Mesenchymal stem cell (in vitro differentiated cells and primary cell): Measurements from ENCODE around the gene PIK3R1.

ENCODE experiments used
- DNase-seq: peaks from one replicate; pipeline ENCODE4 v3.0.0-alpha.2; 2013
- H2AFZ ChIP-seq: one replicate; pipeline ENCODE4 v1.6.1; 2013; ENCODE audit warnings: low read depth, mild to moderate bottlenecking, control low read depth, inconsistent platforms, low read length, moderate library complexity
- H2AK5ac ChIP-seq: 2 replicates; pipeline ENCODE4 v1.6.1; 2013; ENCODE audit warnings: low read length, moderate library complexity, mild to moderate bottlenecking, inconsistent platforms; ENCODE audit not compliant: severe bottlenecking
- H2BK120ac ChIP-seq: one replicate; pipeline ENCODE4 v1.6.1; 2013; ENCODE audit warnings: low read depth, mild to moderate bottlenecking, inconsistent platforms, low read length, moderate library complexity
- H2BK12ac ChIP-seq, 2 experiments: one replicate each; pipeline ENCODE4 v1.6.1; 2013; ENCODE audit warnings: inconsistent platforms in 2 of 2, low read length in 2 of 2, mild to moderate bottlenecking in 2 of 2, moderate library complexity in 2 of 2, control low read depth in 1 of 2
- H2BK15ac ChIP-seq: one replicate; pipeline ENCODE4 v1.6.1; 2013; ENCODE audit warnings: mild to moderate bottlenecking, low read depth, inconsistent platforms; ENCODE audit not compliant: poor library complexity, severe bottlenecking
- H2BK5ac ChIP-seq: 2 replicates; pipeline ENCODE4 v1.6.1; 2013; ENCODE audit warnings: low read depth, mild to moderate bottlenecking, low read length, control low read depth, inconsistent platforms; ENCODE audit not compliant: poor library complexity, severe bottlenecking
- H3K14ac ChIP-seq, 2 experiments: one replicate each; pipeline ENCODE4 v1.6.1; 2013; ENCODE audit warnings: inconsistent platforms in 2 of 2, low read length in 2 of 2, control low read depth in 1 of 2, mild to moderate bottlenecking in 1 of 2, moderate library complexity in 1 of 2
- H3K18ac ChIP-seq, 2 experiments: one replicate each; pipeline ENCODE4 v1.6.1; 2013; ENCODE audit warnings: inconsistent platforms in 2 of 2, low read length in 2 of 2, control low read depth in 1 of 2, low read depth in 1 of 2, mild to moderate bottlenecking in 1 of 2
- H3K23ac ChIP-seq, 2 experiments: one replicate each; pipeline ENCODE4 v1.6.1; 2013; ENCODE audit warnings: inconsistent platforms in 2 of 2, low read length in 2 of 2, mild to moderate bottlenecking in 2 of 2, moderate library complexity in 2 of 2, control low read depth in 1 of 2
- H3K27ac ChIP-seq: 2 replicates; pipeline ENCODE4 v1.5.1; 2013; ENCODE audit warnings: mild to moderate bottlenecking, moderate library complexity, low read length, control low read depth, inconsistent platforms; ENCODE audit not compliant: poor library complexity, severe bottlenecking
- H3K27me3 ChIP-seq, 2 experiments: 2 replicates each; pipeline versions ENCODE4 v1.6.1 to v1.7.0; 2013; ENCODE audit warnings: low read length in 2 of 2, mild to moderate bottlenecking in 2 of 2, moderate library complexity in 2 of 2, control low read depth in 1 of 2, inconsistent platforms in 1 of 2; ENCODE audit not compliant: control insufficient read depth in 1 of 2, insufficient read depth in 1 of 2
- H3K36me3 ChIP-seq, 2 experiments: 2 replicates each; pipeline versions ENCODE4 v1.6.1 to v1.7.0; 2013; ENCODE audit warnings: low read length in 2 of 2, control low read depth in 1 of 2, inconsistent platforms in 1 of 2, low read depth in 1 of 2, mild to moderate bottlenecking in 1 of 2; ENCODE audit not compliant: insufficient read depth in 2 of 2, control insufficient read depth in 1 of 2
- H3K4ac ChIP-seq, 2 experiments: one replicate each; pipeline ENCODE4 v1.6.1; 2013; ENCODE audit warnings: inconsistent platforms in 2 of 2, low read length in 2 of 2, mild to moderate bottlenecking in 2 of 2, moderate library complexity in 2 of 2, control low read depth in 1 of 2, low read depth in 1 of 2
- H3K4me1 ChIP-seq: 2 replicates; pipeline ENCODE4 v1.6.1; 2013; ENCODE audit warnings: low read depth, low read length, control low read depth; ENCODE audit not compliant: control insufficient read depth, insufficient read depth
- H3K4me2 ChIP-seq: 2 replicates; pipeline ENCODE4 v1.6.1; 2013; ENCODE audit warnings: low read length, mild to moderate bottlenecking, inconsistent platforms; ENCODE audit not compliant: poor library complexity, severe bottlenecking
- H3K4me3 ChIP-seq, 2 experiments: 2 replicates each; pipeline versions ENCODE4 v1.5.1 to v1.7.0; 2013; ENCODE audit warnings: low read length in 2 of 2, mild to moderate bottlenecking in 2 of 2, control low read depth in 1 of 2, low read depth in 1 of 2; ENCODE audit not compliant: insufficient read depth in 1 of 2
- H3K79me1 ChIP-seq: replicated peaks from 2 replicates; pipeline ENCODE4 v1.6.1; 2013; ENCODE audit warnings: mild to moderate bottlenecking, control low read depth, low read length, inconsistent platforms; ENCODE audit not compliant: poor library complexity, severe bottlenecking
- H3K9ac ChIP-seq: 2 replicates; pipeline ENCODE4 v1.7.0; 2013; ENCODE audit warnings: mild to moderate bottlenecking, low read length, moderate library complexity
- H3K9me3 ChIP-seq: 2 replicates; pipeline ENCODE4 v1.7.0; 2013; ENCODE audit warnings: mild to moderate bottlenecking, low read length; ENCODE audit not compliant: control insufficient read depth
- H4K8ac ChIP-seq: one replicate; pipeline ENCODE4 v1.6.1; 2013; ENCODE audit warnings: inconsistent platforms, mild to moderate bottlenecking, low read length, moderate library complexity
- H4K91ac ChIP-seq: one replicate; pipeline ENCODE4 v1.6.1; 2013; ENCODE audit warnings: mild to moderate bottlenecking, low read length, inconsistent platforms
- WGBS: methylation state at CpG from one replicate; pipeline ENCODE4 v1.1.7; 2013; ENCODE audit warnings: mixed read lengths; 5-methylcytosine and 5-hydroxymethylcytosine counted together

PIK3R1 gene

DNA sequence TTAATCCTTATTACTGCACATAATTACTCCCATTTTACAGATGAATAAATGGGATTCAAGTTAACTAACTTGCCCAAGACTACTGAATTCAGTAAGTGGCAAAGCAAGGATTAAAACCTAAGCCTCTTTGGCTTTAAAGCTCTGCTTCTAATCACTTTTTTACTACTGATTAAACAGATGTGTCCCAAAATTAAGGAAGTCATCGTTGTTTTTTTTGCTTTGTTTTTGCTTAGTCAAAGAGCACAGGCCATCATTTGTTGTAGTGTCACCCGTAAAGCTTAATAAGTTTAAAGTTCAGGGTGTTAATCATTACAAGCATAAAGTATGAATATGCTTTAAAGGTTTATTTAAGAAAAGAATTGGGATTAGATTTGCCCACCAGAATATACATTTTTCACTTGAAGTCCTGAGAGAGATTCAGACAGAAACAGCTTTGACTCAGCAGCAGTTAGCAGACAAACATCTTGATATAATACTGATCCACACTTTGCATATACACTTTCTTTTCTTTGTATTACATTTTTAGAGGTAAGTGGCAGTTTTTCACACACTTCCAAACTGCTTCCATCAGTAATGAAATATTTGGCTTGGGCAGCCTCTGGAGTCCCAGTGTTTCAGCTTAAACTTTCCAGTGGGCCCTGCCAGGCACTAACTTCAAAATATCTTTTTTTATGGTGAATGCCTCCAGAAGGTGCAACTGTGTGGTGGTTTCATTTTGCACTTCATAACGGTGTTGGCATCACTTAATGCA lies 52.7 kb downstream of the PIK3R1 start:
- no peak overlapping the region for H4K91ac ChIP-seq
- H2AFZ ChIP-seq, result no peak overlapping the region
- no peak overlapping the region for H3K4me2 ChIP-seq
- no peak for DNase-seq
- H3K4me1 ChIP-seq, result peaks cover 2% of the 10 kb centered on the region
- H3K9me3 ChIP-seq, result no peaks in the 10 kb centered on the region
- H2AK5ac ChIP-seq, result no peak overlapping the region
- no peak overlapping the region for H3K14ac ChIP-seq
- H3K4me3 ChIP-seq, result peak overlapping the region in 1 of 2 experiments; percentile 42
- no peak overlapping the region for H2BK15ac ChIP-seq
- H3K23ac ChIP-seq, result no peak overlapping the region
- H3K27ac ChIP-seq, result no peak overlapping the region
- no peak overlapping the region for H2BK5ac ChIP-seq
- H2BK12ac ChIP-seq, result no peak overlapping the region
- H3K79me1 ChIP-seq, result peaks cover 20% of the 10 kb centered on the region
- H3K9ac ChIP-seq, result peak overlapping the region; percentile 73
- no peak overlapping the region for H3K4ac ChIP-seq
- no peak overlapping the region for H3K18ac ChIP-seq
- peaks cover 0 to under 1% of the 10 kb centered on the region in 2 experiments for H3K36me3 ChIP-seq
- H4K8ac ChIP-seq, result no peak overlapping the region
- H3K27me3 ChIP-seq, result no peaks in the 10 kb centered on the region
- 92% methylated on average over 2 of the region's 3 CpGs for WGBS
- H2BK120ac ChIP-seq, result no peak overlapping the region

DNA sequence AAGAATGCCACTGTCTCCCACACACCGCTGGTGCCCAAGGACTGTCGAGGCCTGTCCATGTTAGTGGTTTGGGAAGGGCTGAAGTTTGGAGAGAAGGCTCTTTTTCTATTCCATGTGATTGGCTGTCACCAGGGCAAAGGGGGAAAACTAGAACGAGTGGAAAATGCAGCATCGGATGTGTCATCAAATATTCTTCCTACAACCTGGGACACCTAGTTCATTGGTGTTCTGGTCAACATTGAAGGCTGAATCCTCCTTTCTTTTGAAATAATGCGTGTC lies 53.2 kb downstream of the PIK3R1 start:
- H4K91ac ChIP-seq, result no peak overlapping the region
- H3K4me1 ChIP-seq, result peaks cover 2% of the 10 kb centered on the region
- H3K9me3 ChIP-seq, result no peaks in the 10 kb centered on the region
- H3K23ac ChIP-seq, result no peak overlapping the region
- H2AFZ ChIP-seq, result no peak overlapping the region
- no peak overlapping the region for H3K18ac ChIP-seq
- H2BK120ac ChIP-seq, result no peak overlapping the region
- no peak for DNase-seq
- H3K14ac ChIP-seq, result no peak overlapping the region
- H4K8ac ChIP-seq, result no peak overlapping the region
- peak overlapping the region; percentile 73 for H3K9ac ChIP-seq
- no peaks in the 10 kb centered on the region for H3K27me3 ChIP-seq
- H3K4me2 ChIP-seq, result no peak overlapping the region
- WGBS, result 100% methylated on average over 4 of the region's 5 CpGs
- no peak overlapping the region for H2BK5ac ChIP-seq
- no peak overlapping the region for H2BK12ac ChIP-seq
- H3K79me1 ChIP-seq, result peaks cover 22% of the 10 kb centered on the region
- H3K27ac ChIP-seq, result no peak overlapping the region
- no peak overlapping the region for H2BK15ac ChIP-seq
- peak overlapping the region in 1 of 2 experiments; percentile 42 for H3K4me3 ChIP-seq
- H2AK5ac ChIP-seq, result no peak overlapping the region
- no peak overlapping the region for H3K4ac ChIP-seq
- peaks cover 0 to 5% of the 10 kb centered on the region in 2 experiments for H3K36me3 ChIP-seq

DNA sequence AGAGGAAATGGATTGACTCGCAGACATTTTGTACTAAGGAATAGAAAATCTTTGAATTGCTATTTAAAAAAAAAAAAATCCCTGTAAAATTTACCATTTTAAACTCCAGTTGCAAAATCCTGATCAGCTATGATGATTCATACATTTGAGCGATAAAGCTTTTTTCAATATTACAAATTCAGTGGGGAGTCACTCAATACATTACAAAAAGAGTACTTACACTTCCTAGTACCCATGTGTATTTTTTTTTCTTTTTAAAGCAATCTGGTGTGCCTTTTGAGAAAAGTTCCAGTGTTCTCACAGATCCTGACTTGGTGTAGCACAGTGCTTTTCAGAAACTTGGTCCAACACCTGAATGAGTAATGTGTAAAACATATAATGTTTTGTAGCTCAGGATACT lies 54.3 kb downstream of the PIK3R1 start:
- Histone ChIP-seq H3K27ac (no peak overlapping the region), H2AFZ (no peak overlapping the region), H2BK15ac (no peak overlapping the region), H3K9me3 (no peaks in the 10 kb centered on the region), H2BK120ac (no peak overlapping the region), H3K4me2 (no peak overlapping the region), H4K91ac (no peak overlapping the region), H3K4me1 (no peaks in the 10 kb centered on the region), H3K36me3 (peaks cover 0 to 16% of the 10 kb centered on the region in 2 experiments), H3K4ac (no peak overlapping the region), H2BK12ac (no peak overlapping the region), H3K27me3 (no peaks in the 10 kb centered on the region), H3K4me3 (no peak overlapping the region), H2BK5ac (no peak overlapping the region), H3K9ac (peak overlapping the region; percentile 49), H3K18ac (no peak overlapping the region), H3K14ac (no peak overlapping the region), H4K8ac (no peak overlapping the region), H3K23ac (no peak overlapping the region), H2AK5ac (no peak overlapping the region), H3K79me1 (peaks cover 22% of the 10 kb centered on the region)
- no peak for DNase-seq
- WGBS, result 100% methylated on average over 1 of the region's 2 CpGs

DNA sequence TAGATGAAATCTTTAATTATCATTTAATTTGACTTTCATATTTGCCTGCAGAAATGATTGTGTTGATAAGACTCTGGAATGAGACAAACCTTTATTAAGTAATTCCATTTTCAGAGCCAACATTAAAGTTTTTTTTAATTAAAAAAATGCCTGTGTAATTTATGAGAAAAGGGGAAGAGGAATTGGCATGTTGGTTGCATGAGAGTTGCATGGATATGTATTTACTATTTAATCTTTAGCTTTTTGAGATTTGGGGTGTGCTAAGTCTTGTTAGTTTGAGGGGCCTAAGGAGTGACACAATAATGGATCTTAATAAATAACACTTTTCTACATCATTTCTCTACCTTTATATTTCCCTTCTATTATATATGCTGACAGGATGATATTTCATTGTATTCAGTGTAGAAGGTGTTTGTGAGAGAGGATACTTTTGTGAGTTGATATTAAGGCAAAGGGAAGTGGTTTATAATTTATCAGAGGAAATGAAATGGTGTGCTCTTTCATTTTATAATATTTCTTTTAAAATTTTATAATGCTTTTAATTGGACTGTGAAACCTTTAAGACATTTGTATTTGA lies 54.9 kb downstream of the PIK3R1 start:
- Histone ChIP-seq H2BK15ac (no peak overlapping the region), H3K4me1 (no peaks in the 10 kb centered on the region), H3K9me3 (no peaks in the 10 kb centered on the region), H3K4me2 (no peak overlapping the region), H3K27ac (no peak overlapping the region), H2BK120ac (no peak overlapping the region), H3K14ac (no peak overlapping the region), H2AK5ac (no peak overlapping the region), H3K27me3 (no peaks in the 10 kb centered on the region), H2BK5ac (no peak overlapping the region), H3K18ac (no peak overlapping the region), H3K79me1 (peaks cover 16% of the 10 kb centered on the region), H3K4ac (no peak overlapping the region), H3K9ac (no peak overlapping the region), H2AFZ (no peak overlapping the region), H3K23ac (no peak overlapping the region), H4K8ac (no peak overlapping the region), H3K4me3 (no peak overlapping the region), H2BK12ac (no peak overlapping the region), H3K36me3 (peaks cover 0 to 21% of the 10 kb centered on the region in 2 experiments), H4K91ac (no peak overlapping the region)
- no peak for DNase-seq
